K562 (cell line): Measurements from ENCODE around the gene SH3BGRL2. TPM values are rescaled to one million over a fixed set of nuclear protein-coding genes. Genes with fewer than 3 reads are reported as not detected.

Source experiments
- ATAC-seq: fragments of 200-7000 bp; cut with Tn5 transposase; 3 replicates; pipeline ENCODE4 v1.9.1; 2020; ENCODE audit warnings: moderate library complexity
- BruUV-seq: library from RNA; stranded (reverse); fragments of 400-500 nt; replicated peaks from 2 replicates; lab custom pipeline; 2021; lab: Mats Ljungman, UMichigan
- CTCF ChIA-PET: fragments of 300-600 bp; formaldehyde crosslinking; extraction: SDS; loops from one replicate; lab custom pipeline; 2021; ENCODE audit warnings: low intra/inter-chr PET ratio; lab: Yijun Ruan, JAX
- POLR2A ChIA-PET: fragments of 300-600, 350-650 bp; sonication (Branson Sonifier 250); formaldehyde crosslinking; extraction: SDS; loops from one replicate; lab custom pipeline; 2021; ENCODE audit warnings: antibody characterized with exemption, inconsistent platforms; lab: Yijun Ruan, JAX
- DNase-seq, 4 experiments: peaks; one replicate each; pipeline versions ENCODE4 v3.0.0 to v3.0.0-alpha.2; 2011 to 2018; ENCODE audit warnings: low spot score in 3 of 4, mixed read lengths in 3 of 4; ENCODE audit errors: extremely low read depth in 1 of 4
- FAIRE-seq: peaks from 2 replicates; lab custom pipeline; 2011; peaks lifted over from hg19 to GRCh38; lab: Jason Lieb, UNC
- H2AFZ ChIP-seq: 2 replicates; pipeline ENCODE4 v1.6.0; 2011; ENCODE audit warnings: low read depth, low read length, control low read depth, inconsistent platforms
- H3K27ac ChIP-seq: fragments of 200-600 bp; 3 replicates; pipeline ENCODE4 v1.8.0; 2011; ENCODE audit warnings: low read depth, mild to moderate bottlenecking, control low read depth, inconsistent platforms, low read length, moderate library complexity, mixed read lengths; ENCODE audit errors: extremely low read depth
- H3K27me3 ChIP-seq, 2 experiments: fragments of 300-600 bp in 1 of 2; 2 replicates in 1 of 2; 3 replicates in 1 of 2; pipeline versions ENCODE4 v1.6.0 to v1.8.0; 2011; ENCODE audit warnings: inconsistent platforms in 2 of 2, low read length in 2 of 2, mild to moderate bottlenecking in 1 of 2, mixed read lengths in 1 of 2, moderate library complexity in 1 of 2; ENCODE audit not compliant: control insufficient read depth in 2 of 2, insufficient read depth in 2 of 2
- H3K36me3 ChIP-seq: fragments of 300-600 bp; 3 replicates; pipeline ENCODE4 v1.8.0; 2011; ENCODE audit warnings: mild to moderate bottlenecking, low read length, inconsistent platforms; ENCODE audit not compliant: control insufficient read depth, insufficient read depth
- H3K4me1 ChIP-seq, 2 experiments: fragments of 200-600 bp in 1 of 2; replicated peaks in 1 of 2; 2 replicates in 1 of 2; 3 replicates in 1 of 2; pipeline versions ENCODE4 v1.5.1 to v1.8.0; 2011; ENCODE audit warnings: inconsistent platforms in 2 of 2, low read length in 2 of 2, mild to moderate bottlenecking in 1 of 2, mixed read lengths in 1 of 2, moderate library complexity in 1 of 2; ENCODE audit not compliant: control insufficient read depth in 2 of 2, insufficient read depth in 2 of 2
- H3K4me2 ChIP-seq: 2 replicates; pipeline ENCODE4 v1.6.1; 2011; ENCODE audit warnings: low read length, control low read depth, inconsistent platforms, mixed read lengths; ENCODE audit not compliant: insufficient read depth
- H3K4me3 ChIP-seq: fragments of 200-600 bp; sonication (generic), shearing (Covaris generic); 2 replicates; pipeline ENCODE4 v1.5.1; 2016; ENCODE audit warnings: control low read depth, inconsistent platforms
- H3K79me2 ChIP-seq: fragments of 200-600 bp; 3 replicates; pipeline ENCODE4 v1.8.0; 2011; ENCODE audit warnings: low read length, inconsistent platforms; ENCODE audit not compliant: control insufficient read depth, insufficient read depth
- H3K9ac ChIP-seq, 2 experiments: 2 replicates each; pipeline versions ENCODE4 v1.6.0 to v1.6.1; 2011; ENCODE audit warnings: low read depth in 2 of 2, low read length in 2 of 2, control low read depth in 1 of 2, inconsistent platforms in 1 of 2, mild to moderate bottlenecking in 1 of 2, mixed read lengths in 1 of 2; ENCODE audit not compliant: insufficient read depth in 1 of 2
- H3K9me1 ChIP-seq: one replicate; pipeline ENCODE4 v1.6.0; 2011; ENCODE audit warnings: inconsistent platforms, mild to moderate bottlenecking, low read length, moderate library complexity; ENCODE audit not compliant: control insufficient read depth, insufficient read depth
- H3K9me3 ChIP-seq: replicated peaks from 2 replicates; pipeline ENCODE4 v1.5.1; 2011; ENCODE audit warnings: low read depth, low read length, inconsistent platforms; ENCODE audit not compliant: control insufficient read depth, insufficient read depth
- H4K20me1 ChIP-seq: replicated peaks from 2 replicates; pipeline ENCODE4 v1.6.1; 2011; ENCODE audit warnings: low read length, inconsistent platforms, mixed read lengths; ENCODE audit not compliant: control insufficient read depth, insufficient read depth
- CHD4 ChIP-seq: fragments of 200-600 bp; sonication (generic); IDR thresholded peaks from 3 replicates; pipeline ENCODE4 v1.6.1; 2012; ENCODE audit warnings: low read depth, mild to moderate bottlenecking, mixed read lengths, low read length, inconsistent platforms; ENCODE audit not compliant: insufficient read depth, insufficient replicate concordance, poor library complexity, severe bottlenecking
- HLTF ChIP-seq: fragments of 450-650 bp; IDR thresholded peaks from 2 replicates; pipeline ENCODE4 v1.6.1; 2016
- ILF3 ChIP-seq: fragments of 450-650 bp; IDR thresholded peaks from 2 replicates; pipeline ENCODE4 v1.6.1; 2018; ENCODE audit warnings: antibody characterized with exemption, mild to moderate bottlenecking, moderate library complexity, borderline replicate concordance
- MCM5 ChIP-seq: fragments of 450-650 bp; IDR thresholded peaks from 2 replicates; pipeline ENCODE4 v1.6.1; 2016; ENCODE audit warnings: low read depth
- XRCC4 ChIP-seq: IDR thresholded peaks from one replicate; pipeline ENCODE4 v1.6.1; 2011; ENCODE audit not compliant: insufficient read depth, insufficient read length; ENCODE audit errors: extremely low read depth
- ZNF24 ChIP-seq: fragments of 450-650 bp; IDR thresholded peaks from 2 replicates; pipeline ENCODE4 v1.6.1; 2016
- WGBS: fragments of 100-300 bp; shearing (Covaris generic); methylation state at CpG from one replicate; pipeline ENCODE4 v1.1.6; 2016; ENCODE audit warnings: low coverage, mixed read lengths; ENCODE audit not compliant: insufficient coverage; ENCODE audit errors: missing lambda C conversion rate; 5-methylcytosine and 5-hydroxymethylcytosine counted together
- in situ Hi-C: fragments of 300-500 bp; cut with MboI; formaldehyde crosslinking; loops from 4 replicates; pipeline ENCODE4 v1.15.0; 2018; ENCODE audit warnings: inconsistent platforms, mixed read lengths
- intact Hi-C: fragments of 100-400 bp; cut with micrococcal nuclease; formaldehyde crosslinking; loops from 2 replicates; pipeline ENCODE4 v1.14.2; 2022
- polyA plus RNA-seq, 8 experiments: library from polyadenylated mRNA; depleted of rRNA in 4 of 8; stranded (reverse) in 5 of 8; unstranded in 3 of 8; fragments of >200 nt; fragmentation: Nextera tagmentation in 2 of 8; fragmentation: Illumina TruSeq in 1 of 8; extraction: Ambion mirVana in 2 of 8; extraction: Trizol in 1 of 8; gene quantifications; 2 replicates each; pipeline versions ENCODE4 v1.2.1 to v1.2.3, GENCODE V29; 2011 to 2014; ENCODE audit warnings: inconsistent platforms in 1 of 8, missing spikeins in 1 of 8
- total RNA-seq, 7 experiments: library from RNA; depleted of rRNA in 6 of 7; stranded (reverse); fragments of >200 nt in 6 of 7; fragmentation: Illumina TruSeq in 2 of 7; extraction: Trizol in 2 of 7; gene quantifications; 2 replicates each; pipeline versions ENCODE4 v1.2.1 to v1.2.3, GENCODE V29; 2011 to 2021; ENCODE audit warnings: low replicate concordance in 1 of 7
- TF ChIP-seq, protein P1 (sequence below): fragments of 450-650 bp; formaldehyde crosslinking; IDR thresholded peaks from 2 replicates; pipeline ENCODE4 v1.4.0; 2020; ENCODE audit warnings: mild to moderate bottlenecking, mixed read lengths
- TF ChIP-seq, protein P2 (sequence below): fragments of 250-450 bp; sonication (Bioruptor Pico); IDR thresholded peaks from 2 replicates; pipeline ENCODE4 v1.4.0; 2020; ENCODE audit warnings: mild to moderate bottlenecking
- TF ChIP-seq, protein P3 (sequence below), 2 experiments: IDR thresholded peaks; 2 replicates each; pipeline ENCODE4 v1.6.1; 2011; ENCODE audit warnings: borderline replicate concordance in 1 of 2, control low read depth in 1 of 2, low read depth in 1 of 2, low read length in 1 of 2, mild to moderate bottlenecking in 1 of 2, mixed read lengths in 1 of 2, moderate library complexity in 1 of 2; ENCODE audit not compliant: insufficient read depth in 1 of 2, insufficient read length in 1 of 2, poor library complexity in 1 of 2, severe bottlenecking in 1 of 2; ENCODE audit errors: extremely low read depth in 1 of 2

The SH3BGRL2 gene
- total and polyA plus RNA-seq, 9 of the 15 experiments (the other 6 are each of a cell fraction or from before 2014, with no cell fraction given): 4.4 to 12.1 (median 7.3) TPM

DNA sequence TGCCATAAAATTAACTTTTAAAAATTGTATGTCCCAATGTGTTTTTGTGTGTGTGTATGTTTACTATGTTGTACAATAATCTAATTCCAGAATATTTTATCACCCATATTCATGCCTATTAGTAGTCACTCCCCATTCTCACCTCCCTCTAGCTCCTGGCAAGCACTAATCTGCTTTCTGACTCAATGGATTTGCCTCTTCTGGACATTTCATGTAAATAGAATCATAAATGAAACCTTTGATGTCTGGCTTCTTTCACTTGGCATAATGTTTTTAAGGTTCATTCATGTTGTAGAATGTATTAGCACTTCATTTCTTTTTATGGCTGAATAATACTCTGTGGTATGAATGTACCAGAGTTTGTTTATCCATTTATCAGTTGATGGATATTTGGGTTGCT is 15.4 kb downstream of the SH3BGRL2 start:
- no peaks in the 10 kb centered on the region for H3K36me3 ChIP-seq
- no peak overlapping the region for H3K4me3 ChIP-seq
- FAIRE-seq: no peak
- CTCF ChIA-PET: interaction anchor here (1.1 kb wide), 1 partner anchor 76 kb away, joined by 4 read pairs; no protein-coding TSS in a partner anchor
- peaks cover 3 to 9% of the 10 kb centered on the region in 2 experiments; a peak in 2 of 5 replicates for H3K4me1 ChIP-seq
- intact Hi-C loops (no loop called here), in situ Hi-C loops (no loop called here)
- no peaks in the 10 kb centered on the region for H3K9me3 ChIP-seq
- ATAC-seq: no peak
- no peaks in the 10 kb centered on the region for H4K20me1 ChIP-seq
- BruUV-seq: no TSS peak
- no peaks in the 10 kb centered on the region for H3K9me1 ChIP-seq
- peaks cover 15% of the 10 kb centered on the region; the same call in 1 of the 3 replicates for H3K79me2 ChIP-seq
- H3K9ac ChIP-seq: no peak overlapping the region
- H3K27ac ChIP-seq: no peak overlapping the region
- no peak overlapping the region for H3K4me2 ChIP-seq
- no peaks in the 10 kb centered on the region for H3K27me3 ChIP-seq
- POLR2A ChIA-PET: no interaction called here
- no peak overlapping the region for H2AFZ ChIP-seq
- TF ChIP-seq ILF3 (no peak), MCM5 (no peak), HLTF (no peak), XRCC4 (no peak)
- no peak for DNase-seq

DNA sequence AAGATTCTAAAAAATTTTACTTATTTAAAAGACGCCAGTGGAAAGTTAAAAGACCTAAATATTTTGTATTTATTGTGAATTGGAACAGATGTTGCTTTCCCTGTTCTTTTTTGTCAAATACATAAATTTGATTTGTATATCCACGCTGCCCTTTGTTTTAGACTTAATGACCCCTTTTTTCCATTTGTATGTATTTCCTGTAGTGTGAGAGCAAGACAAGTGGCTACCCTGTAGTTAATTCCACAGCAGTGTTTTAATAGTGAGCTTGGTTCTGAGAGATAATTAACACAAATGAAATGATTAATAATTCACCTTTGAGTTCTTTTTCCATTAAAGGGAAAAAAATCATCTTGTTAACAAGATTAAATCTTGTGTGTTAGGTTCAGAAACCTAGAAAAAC is 16.6 kb downstream of the SH3BGRL2 start:
- Histone ChIP-seq H3K4me2 (no peak overlapping the region), H3K9me1 (no peaks in the 10 kb centered on the region), H4K20me1 (no peaks in the 10 kb centered on the region), H3K4me1 (peaks cover 3 to 9% of the 10 kb centered on the region in 2 experiments; a peak in 2 of 5 replicates), H2AFZ (no peak overlapping the region), H3K9me3 (no peaks in the 10 kb centered on the region), H3K36me3 (no peaks in the 10 kb centered on the region), H3K27me3 (no peaks in the 10 kb centered on the region), H3K27ac (no peak overlapping the region), H3K4me3 (no peak overlapping the region), H3K79me2 (peaks cover 18% of the 10 kb centered on the region; the same call in 1 of the 3 replicates), H3K9ac (no peak overlapping the region)
- in situ Hi-C loops (no loop called here), intact Hi-C loops (no loop called here)
- no peak for DNase-seq
- ChIA-PET POLR2A (interaction anchor here (2.0 kb wide), 1 partner anchor 15 kb away, joined by 7 read pairs; no protein-coding TSS in a partner anchor), CTCF (no interaction called here)
- ATAC-seq: no peak
- 51% methylated on average over 2 of the region's 2 CpGs for WGBS
- no TSS peak for BruUV-seq
- FAIRE-seq: no peak
- TF ChIP-seq ZNF24: no peak
- TF ChIP-seq, protein P1, sequence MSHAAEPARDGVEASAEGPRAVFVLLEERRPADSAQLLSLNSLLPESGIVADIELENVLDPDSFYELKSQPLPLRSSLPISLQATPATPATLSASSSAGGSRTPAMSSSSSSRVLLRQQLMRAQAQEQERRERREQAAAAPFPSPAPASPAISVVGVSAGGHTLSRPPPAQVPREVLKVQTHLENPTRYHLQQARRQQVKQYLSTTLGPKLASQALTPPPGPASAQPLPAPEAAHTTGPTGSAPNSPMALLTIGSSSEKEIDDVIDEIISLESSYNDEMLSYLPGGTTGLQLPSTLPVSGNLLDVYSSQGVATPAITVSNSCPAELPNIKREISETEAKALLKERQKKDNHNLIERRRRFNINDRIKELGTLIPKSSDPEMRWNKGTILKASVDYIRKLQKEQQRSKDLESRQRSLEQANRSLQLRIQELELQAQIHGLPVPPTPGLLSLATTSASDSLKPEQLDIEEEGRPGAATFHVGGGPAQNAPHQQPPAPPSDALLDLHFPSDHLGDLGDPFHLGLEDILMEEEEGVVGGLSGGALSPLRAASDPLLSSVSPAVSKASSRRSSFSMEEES (CRISPR knock-in tag): no peak
- TF ChIP-seq, protein P2, sequence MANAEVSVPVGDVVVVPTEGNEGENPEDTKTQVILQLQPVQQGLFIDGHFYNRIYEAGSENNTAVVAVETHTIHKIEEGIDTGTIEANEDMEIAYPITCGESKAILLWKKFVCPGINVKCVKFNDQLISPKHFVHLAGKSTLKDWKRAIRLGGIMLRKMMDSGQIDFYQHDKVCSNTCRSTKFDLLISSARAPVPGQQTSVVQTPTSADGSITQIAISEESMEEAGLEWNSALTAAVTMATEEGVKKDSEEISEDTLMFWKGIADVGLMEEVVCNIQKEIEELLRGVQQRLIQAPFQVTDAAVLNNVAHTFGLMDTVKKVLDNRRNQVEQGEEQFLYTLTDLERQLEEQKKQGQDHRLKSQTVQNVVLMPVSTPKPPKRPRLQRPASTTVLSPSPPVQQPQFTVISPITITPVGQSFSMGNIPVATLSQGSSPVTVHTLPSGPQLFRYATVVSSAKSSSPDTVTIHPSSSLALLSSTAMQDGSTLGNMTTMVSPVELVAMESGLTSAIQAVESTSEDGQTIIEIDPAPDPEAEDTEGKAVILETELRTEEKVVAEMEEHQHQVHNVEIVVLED (CRISPR knock-in tag): no peak
- no peak for TF ChIP-seq CHD4
- TF ChIP-seq, protein P3, sequence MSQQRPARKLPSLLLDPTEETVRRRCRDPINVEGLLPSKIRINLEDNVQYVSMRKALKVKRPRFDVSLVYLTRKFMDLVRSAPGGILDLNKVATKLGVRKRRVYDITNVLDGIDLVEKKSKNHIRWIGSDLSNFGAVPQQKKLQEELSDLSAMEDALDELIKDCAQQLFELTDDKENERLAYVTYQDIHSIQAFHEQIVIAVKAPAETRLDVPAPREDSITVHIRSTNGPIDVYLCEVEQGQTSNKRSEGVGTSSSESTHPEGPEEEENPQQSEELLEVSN (IDR thresholded peaks at IDR 0.05; ENCODE audit: borderline replicate concordance in 1 of 2, extremely low read depth in 1 of 2, insufficient read depth in 1 of 2, insufficient read length in 1 of 2, low read depth in 1 of 2, low read length in 1 of 2, poor library complexity in 1 of 2, severe bottlenecking in 1 of 2): no peak
